ENCODE results near the gene TBC1D22A.

DNA sequence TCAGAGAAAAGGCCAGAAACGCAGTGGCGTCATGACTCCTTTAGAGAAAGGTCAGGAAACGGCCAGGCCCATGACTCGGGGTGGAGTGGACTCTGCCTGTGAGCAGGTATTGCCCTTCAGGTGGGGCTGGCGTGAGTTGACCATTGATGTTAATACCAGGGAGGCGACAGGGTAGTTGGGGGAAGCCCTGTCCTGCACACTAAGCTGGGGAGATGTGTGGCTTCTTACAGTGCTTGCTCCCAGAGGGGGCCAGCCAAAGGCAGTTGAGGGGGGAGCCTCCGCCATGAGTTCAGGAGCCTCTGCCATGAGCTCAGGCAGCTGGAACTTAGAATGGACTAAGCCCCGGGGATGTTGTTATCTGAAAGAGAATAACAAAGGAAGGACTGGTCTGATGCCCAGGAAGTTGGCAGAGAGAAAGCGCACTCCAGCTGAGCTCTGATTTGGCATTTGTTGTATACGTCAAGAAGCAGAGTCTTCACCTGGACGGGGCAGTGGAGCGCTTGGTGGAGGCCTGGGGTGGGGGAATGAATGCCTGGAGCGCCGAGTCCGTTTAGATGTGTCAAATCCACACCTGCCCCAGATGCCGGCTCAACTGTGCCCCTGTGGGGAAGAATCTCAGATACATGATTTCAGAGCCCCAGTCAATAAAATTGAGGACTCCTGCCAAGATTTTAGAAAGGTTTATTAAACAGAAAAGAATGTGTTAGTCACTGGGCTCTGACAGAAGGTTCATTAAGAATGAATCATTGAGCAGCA is 222.5 kb downstream of the TBC1D22A start:
- TF ChIP-seq, protein P1, sequence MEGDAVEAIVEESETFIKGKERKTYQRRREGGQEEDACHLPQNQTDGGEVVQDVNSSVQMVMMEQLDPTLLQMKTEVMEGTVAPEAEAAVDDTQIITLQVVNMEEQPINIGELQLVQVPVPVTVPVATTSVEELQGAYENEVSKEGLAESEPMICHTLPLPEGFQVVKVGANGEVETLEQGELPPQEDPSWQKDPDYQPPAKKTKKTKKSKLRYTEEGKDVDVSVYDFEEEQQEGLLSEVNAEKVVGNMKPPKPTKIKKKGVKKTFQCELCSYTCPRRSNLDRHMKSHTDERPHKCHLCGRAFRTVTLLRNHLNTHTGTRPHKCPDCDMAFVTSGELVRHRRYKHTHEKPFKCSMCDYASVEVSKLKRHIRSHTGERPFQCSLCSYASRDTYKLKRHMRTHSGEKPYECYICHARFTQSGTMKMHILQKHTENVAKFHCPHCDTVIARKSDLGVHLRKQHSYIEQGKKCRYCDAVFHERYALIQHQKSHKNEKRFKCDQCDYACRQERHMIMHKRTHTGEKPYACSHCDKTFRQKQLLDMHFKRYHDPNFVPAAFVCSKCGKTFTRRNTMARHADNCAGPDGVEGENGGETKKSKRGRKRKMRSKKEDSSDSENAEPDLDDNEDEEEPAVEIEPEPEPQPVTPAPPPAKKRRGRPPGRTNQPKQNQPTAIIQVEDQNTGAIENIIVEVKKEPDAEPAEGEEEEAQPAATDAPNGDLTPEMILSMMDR (IDR thresholded peaks at IDR 0.05 in 4 of 5, conservative IDR thresholded peaks at IDR 0.05 in 1 of 5) = no peak
- TF ChIP-seq POLR2A (IDR thresholded peaks at IDR 0.05) = no peak

All from gastrocnemius medialis (tissue), 4 donors.